LNCaP clone FGC (cell line): ENCODE measurements around the gene CCDC184.
"Not testable (repeated sequence)": the region's sequence is repeated elsewhere in the genome, so short reads cannot be mapped to it uniquely, and the experiment has no call there.

ENCODE experiments used
- DNase-seq: peaks from one replicate; pipeline ENCODE4 v3.0.0-alpha.2; 2011; ENCODE audit warnings: low read depth
- H3K4me3 ChIP-seq: 2 replicates; pipeline ENCODE4 v1.5.1; 2011; ENCODE audit warnings: mild to moderate bottlenecking, low read depth, low read length, control low read depth
- TF ChIP-seq, protein P1 (sequence below): IDR thresholded peaks from 2 replicates; pipeline ENCODE4 v1.5.1; 2012; ENCODE audit warnings: mild to moderate bottlenecking; ENCODE audit not compliant: control insufficient read depth, insufficient read depth; ENCODE audit errors: extremely low read depth

The CCDC184 gene

DNA sequence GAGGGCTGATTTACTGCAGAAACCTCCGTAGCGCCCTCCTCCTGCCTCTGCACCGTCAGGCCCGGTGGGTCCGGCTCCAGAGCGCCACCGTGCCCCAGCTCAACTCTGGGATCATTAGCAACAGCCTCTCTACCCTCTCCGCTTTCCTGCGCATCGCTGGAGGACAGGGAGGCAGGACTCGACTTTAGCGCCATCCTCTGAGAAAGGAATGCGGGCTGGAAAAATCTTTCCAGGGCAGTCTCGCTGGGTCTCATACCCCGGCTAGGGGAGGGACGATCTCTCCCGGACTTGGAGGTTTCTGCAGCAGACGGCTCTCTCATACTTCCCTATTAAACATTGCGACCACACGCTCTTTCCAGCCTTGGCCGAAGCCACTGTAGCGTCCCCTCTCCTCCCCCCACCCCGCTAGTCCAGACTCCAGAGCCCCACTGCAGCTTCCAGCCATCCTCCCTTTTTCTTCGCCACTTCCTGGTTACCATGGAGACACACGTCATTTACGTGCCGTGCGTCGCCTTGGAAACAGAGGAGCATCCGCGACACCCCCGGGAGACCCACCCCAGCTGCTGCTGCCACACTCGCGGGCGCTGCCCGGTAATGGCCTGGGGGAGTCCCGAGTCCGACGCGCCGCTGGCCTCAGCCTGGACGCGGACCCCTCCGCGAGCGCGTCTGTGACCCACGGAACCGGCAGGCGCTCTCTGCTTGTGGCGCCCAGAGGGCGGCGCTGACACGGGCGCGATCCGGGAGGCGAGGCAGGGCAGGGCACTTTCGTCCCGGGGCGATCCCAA, at the start of gene CCDC184:
TSS of gene CCDC184 (plus strand) at position 554 of the 785 bp plus-strand sequence. CDS start 479 bp downstream, outside the sequence.
- TF ChIP-seq, protein P1, sequence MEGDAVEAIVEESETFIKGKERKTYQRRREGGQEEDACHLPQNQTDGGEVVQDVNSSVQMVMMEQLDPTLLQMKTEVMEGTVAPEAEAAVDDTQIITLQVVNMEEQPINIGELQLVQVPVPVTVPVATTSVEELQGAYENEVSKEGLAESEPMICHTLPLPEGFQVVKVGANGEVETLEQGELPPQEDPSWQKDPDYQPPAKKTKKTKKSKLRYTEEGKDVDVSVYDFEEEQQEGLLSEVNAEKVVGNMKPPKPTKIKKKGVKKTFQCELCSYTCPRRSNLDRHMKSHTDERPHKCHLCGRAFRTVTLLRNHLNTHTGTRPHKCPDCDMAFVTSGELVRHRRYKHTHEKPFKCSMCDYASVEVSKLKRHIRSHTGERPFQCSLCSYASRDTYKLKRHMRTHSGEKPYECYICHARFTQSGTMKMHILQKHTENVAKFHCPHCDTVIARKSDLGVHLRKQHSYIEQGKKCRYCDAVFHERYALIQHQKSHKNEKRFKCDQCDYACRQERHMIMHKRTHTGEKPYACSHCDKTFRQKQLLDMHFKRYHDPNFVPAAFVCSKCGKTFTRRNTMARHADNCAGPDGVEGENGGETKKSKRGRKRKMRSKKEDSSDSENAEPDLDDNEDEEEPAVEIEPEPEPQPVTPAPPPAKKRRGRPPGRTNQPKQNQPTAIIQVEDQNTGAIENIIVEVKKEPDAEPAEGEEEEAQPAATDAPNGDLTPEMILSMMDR = peak; percentile 52
- no peak for DNase-seq
- peak within 1 kb of the TSS; percentile 47 for H3K4me3 ChIP-seq

DNA sequence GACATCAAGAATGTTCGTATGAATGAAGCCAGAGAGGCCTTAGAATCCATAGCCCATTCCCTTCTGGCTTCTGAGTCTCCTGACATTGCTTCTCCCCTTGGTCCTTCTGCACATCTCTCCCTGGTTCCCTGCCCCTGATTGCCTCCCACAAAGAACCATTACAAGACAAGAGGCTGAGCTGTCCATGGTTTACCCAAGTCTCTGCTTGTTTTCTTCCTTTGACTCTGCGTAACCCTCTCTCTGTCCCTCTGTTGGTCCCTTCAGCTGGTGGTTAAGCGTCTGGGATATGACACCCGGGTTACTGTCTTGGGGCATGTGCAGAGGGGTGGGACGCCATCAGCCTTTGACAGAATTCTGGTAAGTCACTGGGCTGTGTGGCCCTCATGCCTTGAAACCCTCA, 48.4 kb upstream of the CCDC184 start:
- no peak overlapping the region for H3K4me3 ChIP-seq
- TF ChIP-seq, protein P1 = no peak
- no peak for DNase-seq

DNA sequence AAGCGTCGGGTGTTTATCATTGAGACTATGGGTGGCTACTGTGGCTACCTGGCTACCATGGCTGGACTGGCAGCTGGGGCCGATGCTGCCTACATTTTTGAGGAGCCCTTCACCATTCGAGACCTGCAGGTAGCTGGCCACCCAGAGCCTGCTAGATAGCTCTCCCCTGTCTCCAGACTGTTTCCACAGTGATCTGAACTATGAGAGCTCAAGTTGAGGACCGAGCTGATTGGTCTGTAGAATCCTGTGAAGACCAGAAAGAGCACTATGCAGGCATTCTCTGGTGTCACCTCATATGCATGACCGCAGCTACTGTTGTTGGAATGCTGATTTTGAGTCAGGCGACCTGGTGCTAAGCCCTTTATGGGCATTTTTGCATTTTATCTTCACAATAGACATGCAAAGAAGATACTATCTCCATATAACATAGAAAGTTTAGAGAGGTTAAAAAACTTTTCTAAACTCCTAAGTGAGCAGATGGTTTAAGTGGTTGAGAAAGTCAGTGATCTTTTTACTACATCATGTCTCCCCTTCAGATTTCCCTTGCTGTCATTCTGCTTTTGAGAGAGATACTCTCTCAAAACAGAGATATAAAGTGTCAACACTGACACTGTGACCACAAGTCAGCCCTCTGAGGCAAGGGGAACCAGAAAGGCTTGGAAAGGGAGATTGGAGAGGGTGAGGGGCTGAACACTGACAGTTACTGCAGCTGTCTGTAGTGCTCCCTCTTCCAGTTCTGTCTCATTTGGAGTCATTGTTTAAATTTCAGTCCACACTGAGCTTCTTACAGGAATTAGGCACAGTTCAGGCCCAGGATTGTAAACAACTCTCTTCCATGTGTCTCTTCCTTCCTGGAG, 40.4 kb upstream of the CCDC184 start:
- H3K4me3 ChIP-seq = no peak overlapping the region
- DNase-seq = no peak
- TF ChIP-seq, protein P1 = no peak

DNA sequence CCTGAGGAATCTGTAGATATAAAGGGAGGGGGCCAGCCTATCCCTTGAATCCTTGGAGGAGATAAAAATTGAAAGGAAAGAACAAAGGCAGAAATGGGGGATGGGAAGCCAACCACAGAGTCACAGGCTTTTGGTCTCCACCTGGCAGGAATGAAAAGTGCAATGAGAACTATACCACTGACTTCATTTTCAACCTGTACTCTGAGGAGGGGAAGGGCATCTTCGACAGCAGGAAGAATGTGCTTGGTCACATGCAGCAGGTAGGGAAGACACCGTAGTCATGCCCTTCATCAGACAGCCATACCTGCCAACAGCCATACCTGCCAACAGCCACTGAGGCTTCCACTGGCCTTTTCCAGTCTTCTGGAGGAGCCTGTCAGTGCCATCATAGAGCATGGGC, 39.5 kb upstream of the CCDC184 start:
- no peak for DNase-seq
- no peak overlapping the region for H3K4me3 ChIP-seq
- TF ChIP-seq, protein P1 = no peak

DNA sequence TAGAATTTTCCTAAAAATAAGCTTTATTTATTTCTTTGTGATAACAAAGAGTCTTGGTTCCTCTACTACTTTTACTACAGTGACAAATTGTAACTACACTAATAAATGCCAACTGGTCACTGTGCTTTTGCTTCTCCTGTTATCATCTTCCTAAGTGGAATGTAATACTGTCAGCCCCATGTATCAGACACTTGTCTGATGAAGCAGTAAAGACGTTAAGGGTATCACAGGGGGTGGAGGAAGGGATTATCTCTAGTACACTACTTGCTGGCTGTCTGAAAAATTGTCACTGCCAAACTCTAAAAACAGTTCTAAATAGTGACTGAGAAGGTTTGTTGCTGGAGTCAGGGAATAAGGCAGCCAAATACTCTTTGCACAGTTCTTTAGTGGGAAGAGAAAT, 37.5 kb upstream of the CCDC184 start:
- no peak for DNase-seq
- no peak overlapping the region for H3K4me3 ChIP-seq
- TF ChIP-seq, protein P1 = no peak

DNA sequence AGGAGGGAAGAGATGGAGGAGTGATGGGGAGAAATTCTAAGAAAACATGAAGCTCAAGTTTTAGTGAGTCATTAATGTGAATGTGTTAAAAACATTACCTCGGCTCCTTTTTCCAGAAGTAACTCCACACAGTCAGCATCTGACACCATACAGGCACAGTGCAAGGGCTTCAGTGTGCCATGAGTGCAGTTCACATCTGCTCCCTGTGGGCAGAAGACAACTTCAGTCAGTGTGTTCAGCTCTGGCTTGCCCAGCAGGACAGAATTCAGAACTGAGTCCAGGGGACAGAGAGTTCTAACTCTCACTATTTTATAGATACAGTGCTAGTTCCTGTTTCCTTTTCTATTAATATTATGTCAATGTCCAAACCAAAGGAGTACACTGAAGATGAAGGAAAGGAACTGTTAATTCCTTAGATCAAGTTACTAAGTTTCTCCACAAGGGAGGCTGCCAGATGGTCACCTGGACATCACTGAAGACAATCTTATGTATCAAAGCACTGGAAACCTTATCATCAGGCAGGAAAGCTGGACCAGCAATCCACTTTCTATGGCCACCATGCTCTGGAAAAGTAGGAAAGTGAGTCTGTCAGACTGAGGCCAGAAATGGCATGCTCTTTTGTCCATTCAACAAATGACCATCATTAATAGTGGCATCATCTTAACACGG, 32.2 kb upstream of the CCDC184 start:
- TF ChIP-seq, protein P1 = no peak
- no peak for DNase-seq
- H3K4me3 ChIP-seq = no peak overlapping the region

DNA sequence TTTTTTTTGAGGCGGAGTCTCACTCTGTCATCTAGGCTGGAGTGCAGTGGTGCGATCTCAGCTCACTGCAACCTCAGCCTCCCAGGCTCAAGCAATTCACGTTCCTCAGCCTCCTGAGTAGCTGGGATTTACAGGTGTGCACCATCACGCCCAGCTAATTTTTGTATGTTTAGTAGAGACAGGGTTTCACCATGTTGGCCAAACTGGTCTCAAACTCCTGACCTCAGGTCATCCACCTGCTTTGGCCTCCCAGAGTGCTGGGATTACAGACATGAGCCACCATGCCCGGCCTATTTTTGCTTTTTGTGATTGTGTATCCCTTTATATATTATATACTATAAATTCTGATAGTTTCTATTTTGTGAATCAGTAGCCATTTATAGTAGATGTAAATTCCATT, 27.7 kb upstream of the CCDC184 start:
- not testable (repeated sequence) for H3K4me3 ChIP-seq, DNase-seq
